PFSK-1 (cell line): ENCODE data around the gene WDPCP.

Source experiments
- FOXP2 ChIP-seq: optimal IDR thresholded peaks from 2 replicates; pipeline ENCODE3; 2011; ENCODE audit warnings: borderline replicate concordance, control low read depth, inconsistent platforms; ENCODE audit not compliant: insufficient read depth; ENCODE audit errors: extremely low read length, extremely low read depth
- POLR2AphosphoS5 ChIP-seq: IDR thresholded peaks from 2 replicates; pipeline ENCODE4 v1.6.1; 2012; ENCODE audit warnings: low read depth, mild to moderate bottlenecking, control low read depth, low read length, moderate library complexity
- SIN3A ChIP-seq: IDR thresholded peaks from 2 replicates; pipeline ENCODE4 v1.6.1; 2012; ENCODE audit warnings: mild to moderate bottlenecking, low read length, moderate library complexity, borderline replicate concordance; ENCODE audit not compliant: insufficient read depth
- TAF1 ChIP-seq: IDR thresholded peaks from 2 replicates; pipeline ENCODE4 v1.6.1; 2012; ENCODE audit warnings: low read length, control low read depth, borderline replicate concordance; ENCODE audit not compliant: insufficient read depth
- TF ChIP-seq, protein P1 (sequence below), 2 experiments: IDR thresholded peaks; 2 replicates each; pipeline versions ENCODE4 v1.6.1 to v1.8.0; 2011 to 2012; ENCODE audit warnings: low read depth in 2 of 2, low read length in 2 of 2, control low read depth in 1 of 2, inconsistent platforms in 1 of 2, mild to moderate bottlenecking in 1 of 2, moderate library complexity in 1 of 2; ENCODE audit not compliant: insufficient read depth in 1 of 2

Gene WDPCP

DNA sequence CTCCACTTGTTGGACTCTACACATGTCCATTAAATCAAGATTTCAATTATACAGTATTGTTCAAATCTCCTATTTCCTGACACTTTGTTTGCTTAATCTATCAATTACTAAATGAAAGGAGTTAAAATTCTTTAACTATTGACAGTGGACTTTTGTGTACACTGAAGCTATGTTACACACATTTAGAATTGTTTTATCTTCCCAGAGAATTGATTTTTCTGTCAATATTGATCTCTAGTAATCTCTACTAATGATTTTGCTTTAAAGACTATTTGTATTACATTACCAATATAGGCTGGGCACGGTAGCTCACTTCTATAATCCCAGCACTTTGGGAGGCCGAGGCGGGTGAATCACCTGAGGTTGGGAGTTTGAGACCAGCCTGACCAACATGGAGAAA, 215.7 kb downstream of the WDPCP start:
- TF ChIP-seq, protein P1, sequence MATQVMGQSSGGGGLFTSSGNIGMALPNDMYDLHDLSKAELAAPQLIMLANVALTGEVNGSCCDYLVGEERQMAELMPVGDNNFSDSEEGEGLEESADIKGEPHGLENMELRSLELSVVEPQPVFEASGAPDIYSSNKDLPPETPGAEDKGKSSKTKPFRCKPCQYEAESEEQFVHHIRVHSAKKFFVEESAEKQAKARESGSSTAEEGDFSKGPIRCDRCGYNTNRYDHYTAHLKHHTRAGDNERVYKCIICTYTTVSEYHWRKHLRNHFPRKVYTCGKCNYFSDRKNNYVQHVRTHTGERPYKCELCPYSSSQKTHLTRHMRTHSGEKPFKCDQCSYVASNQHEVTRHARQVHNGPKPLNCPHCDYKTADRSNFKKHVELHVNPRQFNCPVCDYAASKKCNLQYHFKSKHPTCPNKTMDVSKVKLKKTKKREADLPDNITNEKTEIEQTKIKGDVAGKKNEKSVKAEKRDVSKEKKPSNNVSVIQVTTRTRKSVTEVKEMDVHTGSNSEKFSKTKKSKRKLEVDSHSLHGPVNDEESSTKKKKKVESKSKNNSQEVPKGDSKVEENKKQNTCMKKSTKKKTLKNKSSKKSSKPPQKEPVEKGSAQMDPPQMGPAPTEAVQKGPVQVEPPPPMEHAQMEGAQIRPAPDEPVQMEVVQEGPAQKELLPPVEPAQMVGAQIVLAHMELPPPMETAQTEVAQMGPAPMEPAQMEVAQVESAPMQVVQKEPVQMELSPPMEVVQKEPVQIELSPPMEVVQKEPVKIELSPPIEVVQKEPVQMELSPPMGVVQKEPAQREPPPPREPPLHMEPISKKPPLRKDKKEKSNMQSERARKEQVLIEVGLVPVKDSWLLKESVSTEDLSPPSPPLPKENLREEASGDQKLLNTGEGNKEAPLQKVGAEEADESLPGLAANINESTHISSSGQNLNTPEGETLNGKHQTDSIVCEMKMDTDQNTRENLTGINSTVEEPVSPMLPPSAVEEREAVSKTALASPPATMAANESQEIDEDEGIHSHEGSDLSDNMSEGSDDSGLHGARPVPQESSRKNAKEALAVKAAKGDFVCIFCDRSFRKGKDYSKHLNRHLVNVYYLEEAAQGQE (IDR thresholded peaks at IDR 0.05; ENCODE audit: insufficient read depth in 1 of 2, low read depth in 2 of 2, low read length in 2 of 2) = no peak
- TF ChIP-seq TAF1 = no peak

DNA sequence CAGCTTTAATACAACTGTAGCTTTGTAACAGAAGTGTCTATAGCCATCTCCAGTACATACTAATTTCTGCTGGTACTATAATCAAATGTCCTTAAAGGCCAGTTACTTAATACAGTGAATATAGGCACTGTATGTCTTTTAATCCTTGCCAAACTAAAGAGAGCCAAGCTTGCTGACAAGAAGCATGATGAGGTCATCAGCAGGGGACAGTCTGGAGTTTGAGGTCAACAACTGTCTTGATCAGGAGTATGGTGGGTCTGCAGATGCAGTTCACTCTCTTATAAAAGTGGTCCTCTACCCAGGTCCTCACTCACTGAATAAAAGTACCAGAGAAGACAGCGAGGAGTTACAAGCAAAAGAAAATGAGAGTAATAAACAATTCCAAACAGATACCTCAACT, 219.1 kb downstream of the WDPCP start:
- TF ChIP-seq POLR2AphosphoS5 (no peak), FOXP2 (no peak), SIN3A (no peak), TAF1 (no peak)
- TF ChIP-seq, protein P1 (IDR thresholded peaks at IDR 0.05; ENCODE audit: insufficient read depth in 1 of 2, low read depth in 2 of 2, low read length in 2 of 2) = no peak

DNA sequence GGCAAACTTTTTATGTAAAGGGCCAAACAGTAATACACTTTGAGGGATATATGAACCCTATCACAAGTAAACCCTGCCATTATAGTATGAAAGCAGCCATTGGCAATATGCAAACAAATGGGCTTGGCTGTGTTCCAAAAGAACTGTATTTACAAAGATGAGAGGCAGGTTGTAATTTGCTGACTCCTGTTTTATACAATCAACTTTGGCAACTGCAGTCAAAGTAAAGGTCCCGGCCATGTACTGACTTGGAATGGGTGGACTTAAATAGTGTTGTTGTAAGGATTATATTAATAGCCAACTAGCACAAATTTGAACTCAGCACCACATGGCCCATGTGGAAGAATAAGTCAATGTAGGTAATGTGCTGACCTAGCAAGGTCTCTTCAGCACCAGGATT, 223.4 kb downstream of the WDPCP start:
- TF ChIP-seq FOXP2 = no peak
- no peak for TF ChIP-seq POLR2AphosphoS5
- TF ChIP-seq SIN3A = no peak
- TF ChIP-seq TAF1 = no peak
- TF ChIP-seq, protein P1 (IDR thresholded peaks at IDR 0.05; ENCODE audit: insufficient read depth in 1 of 2, low read depth in 2 of 2, low read length in 2 of 2) = no peak

DNA sequence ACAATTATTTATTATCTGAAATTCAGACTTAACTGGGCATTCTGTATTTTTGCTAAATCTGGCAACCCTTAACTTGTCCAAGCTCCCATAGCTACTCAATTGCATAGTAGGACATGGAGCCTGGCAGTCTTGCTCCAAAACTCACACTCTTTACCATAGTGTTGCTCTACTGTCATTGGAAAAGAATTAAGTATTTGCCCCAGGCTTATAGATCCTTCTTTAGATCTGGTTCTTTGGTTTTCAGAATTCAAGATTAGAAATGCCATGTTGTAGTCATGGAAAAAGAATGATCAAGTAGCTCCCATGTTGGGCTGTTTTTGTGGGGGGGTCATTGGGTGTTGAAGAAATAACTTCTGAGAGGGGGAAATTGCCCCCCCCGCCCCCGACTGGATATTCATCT, 240.9 kb downstream of the WDPCP start:
- TF ChIP-seq TAF1 (no peak), FOXP2 (no peak), POLR2AphosphoS5 (no peak)
- TF ChIP-seq, protein P1 (IDR thresholded peaks at IDR 0.05; ENCODE audit: insufficient read depth in 1 of 2, low read depth in 2 of 2, low read length in 2 of 2) = no peak

DNA sequence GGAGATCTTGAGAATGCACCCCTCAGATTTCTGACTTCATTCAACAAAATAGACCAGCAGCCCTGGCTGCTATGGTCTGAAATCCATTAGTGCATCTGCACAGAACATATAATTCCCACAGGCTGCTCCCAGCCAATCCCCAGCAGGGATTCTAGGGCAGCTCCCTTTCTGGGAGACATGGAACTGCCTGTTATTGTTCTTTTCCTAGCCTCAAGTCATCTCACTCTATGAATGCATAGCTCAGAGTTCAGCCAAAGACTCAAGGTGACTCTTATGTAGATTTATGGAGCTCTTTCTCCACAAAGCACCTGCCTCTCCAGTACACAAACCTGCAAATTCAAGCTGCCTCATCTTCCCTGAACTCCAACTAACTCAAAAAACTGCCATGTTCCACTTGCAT, 241.9 kb downstream of the WDPCP start:
- TF ChIP-seq POLR2AphosphoS5 = no peak
- TF ChIP-seq, protein P1 (IDR thresholded peaks at IDR 0.05; ENCODE audit: insufficient read depth in 1 of 2, low read depth in 2 of 2, low read length in 2 of 2) = no peak
- no peak for TF ChIP-seq FOXP2
- no peak for TF ChIP-seq SIN3A
- TF ChIP-seq TAF1 = no peak
